ENCODE results near the gene NOL7.

The NOL7 gene

DNA sequence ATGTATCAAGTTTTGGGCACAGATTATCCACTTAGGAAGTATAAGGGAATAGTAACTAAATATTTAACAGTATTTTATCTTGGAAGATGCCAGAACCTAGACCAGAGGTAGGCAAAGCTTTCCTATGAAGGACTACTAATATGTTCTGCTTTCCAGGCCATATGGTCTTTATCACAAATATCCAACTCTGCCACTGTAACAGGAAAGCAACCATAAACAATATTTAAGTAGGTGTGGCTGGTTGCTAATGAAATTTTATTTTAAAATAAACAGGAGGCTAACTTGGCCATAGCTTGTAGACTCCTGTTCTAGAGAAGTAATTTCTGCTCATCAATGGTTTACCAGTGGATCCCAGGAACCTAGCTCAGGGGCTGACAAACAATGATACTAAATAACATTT, 39.4 kb downstream of the NOL7 start:
- no peak for DNase-seq (ENCODE audit: low read depth in 1 of 2, low spot score in 1 of 2)
- no peak overlapping the region for H3K27ac ChIP-seq (replicated peaks)
- TF ChIP-seq, protein P1, sequence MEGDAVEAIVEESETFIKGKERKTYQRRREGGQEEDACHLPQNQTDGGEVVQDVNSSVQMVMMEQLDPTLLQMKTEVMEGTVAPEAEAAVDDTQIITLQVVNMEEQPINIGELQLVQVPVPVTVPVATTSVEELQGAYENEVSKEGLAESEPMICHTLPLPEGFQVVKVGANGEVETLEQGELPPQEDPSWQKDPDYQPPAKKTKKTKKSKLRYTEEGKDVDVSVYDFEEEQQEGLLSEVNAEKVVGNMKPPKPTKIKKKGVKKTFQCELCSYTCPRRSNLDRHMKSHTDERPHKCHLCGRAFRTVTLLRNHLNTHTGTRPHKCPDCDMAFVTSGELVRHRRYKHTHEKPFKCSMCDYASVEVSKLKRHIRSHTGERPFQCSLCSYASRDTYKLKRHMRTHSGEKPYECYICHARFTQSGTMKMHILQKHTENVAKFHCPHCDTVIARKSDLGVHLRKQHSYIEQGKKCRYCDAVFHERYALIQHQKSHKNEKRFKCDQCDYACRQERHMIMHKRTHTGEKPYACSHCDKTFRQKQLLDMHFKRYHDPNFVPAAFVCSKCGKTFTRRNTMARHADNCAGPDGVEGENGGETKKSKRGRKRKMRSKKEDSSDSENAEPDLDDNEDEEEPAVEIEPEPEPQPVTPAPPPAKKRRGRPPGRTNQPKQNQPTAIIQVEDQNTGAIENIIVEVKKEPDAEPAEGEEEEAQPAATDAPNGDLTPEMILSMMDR (IDR thresholded peaks at IDR 0.05; ENCODE audit: insufficient read depth, low read length): no peak
- TF ChIP-seq GABPA (IDR thresholded peaks at IDR 0.05; ENCODE audit: low read depth) (no peak), POLR2AphosphoS5 (IDR thresholded peaks at IDR 0.05; ENCODE audit: low read depth) (no peak), SPI1 (IDR thresholded peaks at IDR 0.05; ENCODE audit: borderline replicate concordance, low read depth) (no peak)
- TF ChIP-seq, protein P2, sequence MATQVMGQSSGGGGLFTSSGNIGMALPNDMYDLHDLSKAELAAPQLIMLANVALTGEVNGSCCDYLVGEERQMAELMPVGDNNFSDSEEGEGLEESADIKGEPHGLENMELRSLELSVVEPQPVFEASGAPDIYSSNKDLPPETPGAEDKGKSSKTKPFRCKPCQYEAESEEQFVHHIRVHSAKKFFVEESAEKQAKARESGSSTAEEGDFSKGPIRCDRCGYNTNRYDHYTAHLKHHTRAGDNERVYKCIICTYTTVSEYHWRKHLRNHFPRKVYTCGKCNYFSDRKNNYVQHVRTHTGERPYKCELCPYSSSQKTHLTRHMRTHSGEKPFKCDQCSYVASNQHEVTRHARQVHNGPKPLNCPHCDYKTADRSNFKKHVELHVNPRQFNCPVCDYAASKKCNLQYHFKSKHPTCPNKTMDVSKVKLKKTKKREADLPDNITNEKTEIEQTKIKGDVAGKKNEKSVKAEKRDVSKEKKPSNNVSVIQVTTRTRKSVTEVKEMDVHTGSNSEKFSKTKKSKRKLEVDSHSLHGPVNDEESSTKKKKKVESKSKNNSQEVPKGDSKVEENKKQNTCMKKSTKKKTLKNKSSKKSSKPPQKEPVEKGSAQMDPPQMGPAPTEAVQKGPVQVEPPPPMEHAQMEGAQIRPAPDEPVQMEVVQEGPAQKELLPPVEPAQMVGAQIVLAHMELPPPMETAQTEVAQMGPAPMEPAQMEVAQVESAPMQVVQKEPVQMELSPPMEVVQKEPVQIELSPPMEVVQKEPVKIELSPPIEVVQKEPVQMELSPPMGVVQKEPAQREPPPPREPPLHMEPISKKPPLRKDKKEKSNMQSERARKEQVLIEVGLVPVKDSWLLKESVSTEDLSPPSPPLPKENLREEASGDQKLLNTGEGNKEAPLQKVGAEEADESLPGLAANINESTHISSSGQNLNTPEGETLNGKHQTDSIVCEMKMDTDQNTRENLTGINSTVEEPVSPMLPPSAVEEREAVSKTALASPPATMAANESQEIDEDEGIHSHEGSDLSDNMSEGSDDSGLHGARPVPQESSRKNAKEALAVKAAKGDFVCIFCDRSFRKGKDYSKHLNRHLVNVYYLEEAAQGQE (IDR thresholded peaks at IDR 0.05; ENCODE audit: insufficient replicate concordance, low read depth): no peak
- no peak overlapping the region for H3K4me3 ChIP-seq (replicated peaks; ENCODE audit: insufficient read depth, low read length)
- H3K27me3 ChIP-seq (ENCODE audit: insufficient read depth, poor library complexity, severe bottlenecking): no peaks in the 10 kb centered on the region

DNA sequence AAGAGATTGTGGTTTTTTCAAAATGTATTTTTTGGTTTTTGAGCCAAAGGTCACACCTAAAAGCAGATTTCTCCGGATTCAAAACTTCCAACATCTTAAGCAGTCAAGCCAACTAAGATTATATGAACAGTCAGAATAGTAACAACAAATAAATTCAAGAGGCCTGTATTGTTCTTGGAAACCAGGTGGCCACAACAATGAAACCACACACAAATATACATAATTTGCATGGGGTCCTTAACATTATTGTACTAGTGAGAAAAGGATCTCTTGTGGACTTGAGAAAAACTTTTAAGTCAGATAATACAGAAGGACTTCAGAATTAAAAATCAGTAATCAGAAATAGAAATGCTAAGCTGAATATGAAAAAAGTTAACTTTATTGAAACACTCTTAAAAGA, 40.6 kb downstream of the NOL7 start:
- Histone ChIP-seq H3K27ac (replicated peaks) (no peak overlapping the region), H3K27me3 (ENCODE audit: insufficient read depth, poor library complexity, severe bottlenecking) (no peaks in the 10 kb centered on the region), H3K4me3 (replicated peaks; ENCODE audit: insufficient read depth, low read length) (no peak overlapping the region)
- TF ChIP-seq, protein P2 (IDR thresholded peaks at IDR 0.05; ENCODE audit: insufficient replicate concordance, low read depth): no peak
- TF ChIP-seq, protein P1 (IDR thresholded peaks at IDR 0.05; ENCODE audit: insufficient read depth, low read length): no peak
- TF ChIP-seq POLR2AphosphoS5 (IDR thresholded peaks at IDR 0.05; ENCODE audit: low read depth) (no peak), GABPA (IDR thresholded peaks at IDR 0.05; ENCODE audit: low read depth) (no peak)
- DNase-seq (ENCODE audit: low read depth in 1 of 2, low spot score in 1 of 2): no peak

DNA sequence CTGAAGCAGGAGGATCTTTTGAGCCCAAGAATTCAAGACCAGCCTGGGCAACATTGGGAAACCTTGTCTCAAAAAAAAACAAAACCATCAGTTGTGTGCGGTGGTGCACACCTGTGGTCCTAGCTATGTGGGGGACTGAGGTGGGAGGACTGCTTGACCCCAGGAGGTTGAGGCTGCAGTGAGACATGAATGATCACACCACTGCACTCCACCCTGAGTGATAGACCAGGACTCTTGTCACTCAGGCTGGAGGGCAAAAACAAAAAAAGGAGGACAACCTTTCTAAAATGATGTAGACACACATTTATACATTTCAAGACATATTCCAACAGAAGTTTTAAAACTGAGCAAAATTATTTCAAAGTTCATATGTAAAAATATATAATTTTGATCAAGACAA, 45.1 kb downstream of the NOL7 start:
- DNase-seq (ENCODE audit: low read depth in 1 of 2, low spot score in 1 of 2): no peak
- no peaks in the 10 kb centered on the region for H3K27me3 ChIP-seq (ENCODE audit: insufficient read depth, poor library complexity, severe bottlenecking)

More for the DNA sequence above, 45.1 kb downstream of the NOL7 start:
- TF ChIP-seq, protein P2 (IDR thresholded peaks at IDR 0.05; ENCODE audit: insufficient replicate concordance, low read depth): no peak
- TF ChIP-seq SPI1 (IDR thresholded peaks at IDR 0.05; ENCODE audit: borderline replicate concordance, low read depth) (no peak), GABPA (IDR thresholded peaks at IDR 0.05; ENCODE audit: low read depth) (no peak), POLR2AphosphoS5 (IDR thresholded peaks at IDR 0.05; ENCODE audit: low read depth) (no peak)
- TF ChIP-seq, protein P1 (IDR thresholded peaks at IDR 0.05; ENCODE audit: insufficient read depth, low read length): no peak
- Histone ChIP-seq H3K27ac (replicated peaks) (no peak overlapping the region), H3K4me3 (replicated peaks; ENCODE audit: insufficient read depth, low read length) (no peak overlapping the region)

Data from HL-60 (cell line).